DOHH2 (cell line): ENCODE data around the gene TSC22D1.

Experiments used
- H3F3A ChIP-seq: fragments of 200-600 bp; sonication (generic), shearing (Covaris generic); 2 replicates; pipeline ENCODE4 v1.6.0; 2016; ENCODE audit warnings: antibody characterized with exemption, mild to moderate bottlenecking; ENCODE audit not compliant: control insufficient read depth, insufficient read depth
- H3K27ac ChIP-seq: fragments of 200-600 bp; sonication (generic); 2 replicates; pipeline ENCODE4 v1.5.1; 2014; ENCODE audit warnings: low read depth, mild to moderate bottlenecking, low read length, moderate library complexity
- H3K27me3 ChIP-seq: fragments of 200-600 bp; sonication (generic); 2 replicates; pipeline ENCODE4 v1.6.1; 2014; ENCODE audit warnings: mild to moderate bottlenecking, low read length, mixed read lengths; ENCODE audit not compliant: control insufficient read depth
- H3K36me3 ChIP-seq: fragments of 200-600 bp; sonication (generic); 2 replicates; pipeline ENCODE4 v1.6.1; 2014; ENCODE audit warnings: mild to moderate bottlenecking, low read length, moderate library complexity, mixed read lengths; ENCODE audit not compliant: control insufficient read depth
- H3K4me1 ChIP-seq: fragments of 200-600 bp; sonication (generic); 2 replicates; pipeline ENCODE4 v1.6.1; 2014; ENCODE audit warnings: mild to moderate bottlenecking, low read length, mixed read lengths; ENCODE audit not compliant: control insufficient read depth
- H3K4me2 ChIP-seq: fragments of 200-600 bp; sonication (generic); 2 replicates; pipeline ENCODE4 v1.6.0; 2014; ENCODE audit warnings: mild to moderate bottlenecking, low read length, moderate library complexity
- H3K4me3 ChIP-seq: fragments of 200-600 bp; sonication (generic); 2 replicates; pipeline ENCODE4 v1.5.1; 2014; ENCODE audit warnings: mild to moderate bottlenecking, low read length, mixed read lengths
- H3K79me2 ChIP-seq: fragments of 200-600 bp; sonication (generic); 2 replicates; pipeline ENCODE4 v1.6.1; 2014; ENCODE audit warnings: mild to moderate bottlenecking, low read length, mixed read lengths; ENCODE audit not compliant: control insufficient read depth
- H3K9me2 ChIP-seq: fragments of 200-600 bp; sonication (generic); replicated peaks from 2 replicates; pipeline ENCODE4 v1.6.1; 2014; ENCODE audit warnings: mild to moderate bottlenecking, low read length, mixed read lengths; ENCODE audit not compliant: control insufficient read depth
- H3K9me3 ChIP-seq: fragments of 200-600 bp; sonication (generic); 2 replicates; pipeline ENCODE4 v1.6.1; 2014; ENCODE audit warnings: antibody characterized with exemption, low read length, mixed read lengths; ENCODE audit not compliant: control insufficient read depth, insufficient read depth
- H4K20me1 ChIP-seq: fragments of 200-600 bp; sonication (generic); 2 replicates; pipeline ENCODE4 v1.6.0; 2014; ENCODE audit warnings: low read depth, mild to moderate bottlenecking, antibody characterized with exemption, low read length, moderate library complexity; ENCODE audit not compliant: control insufficient read depth, insufficient read depth
- EZH2phosphoT487 ChIP-seq: fragments of 200-600 bp; sonication (generic); IDR thresholded peaks from 2 replicates; pipeline ENCODE4 v1.6.1; 2017; ENCODE audit warnings: borderline replicate concordance, mild to moderate bottlenecking, antibody characterized with exemption, low read length, moderate library complexity, mixed read lengths
- TF ChIP-seq, protein P1 (sequence below): fragments of 200-600 bp; sonication (generic); IDR thresholded peaks from one replicate; pipeline ENCODE4 v1.5.1; 2014; ENCODE audit warnings: antibody characterized with exemption, mild to moderate bottlenecking, low read depth, low read length; ENCODE audit not compliant: poor library complexity, severe bottlenecking

TSC22D1 gene

DNA sequence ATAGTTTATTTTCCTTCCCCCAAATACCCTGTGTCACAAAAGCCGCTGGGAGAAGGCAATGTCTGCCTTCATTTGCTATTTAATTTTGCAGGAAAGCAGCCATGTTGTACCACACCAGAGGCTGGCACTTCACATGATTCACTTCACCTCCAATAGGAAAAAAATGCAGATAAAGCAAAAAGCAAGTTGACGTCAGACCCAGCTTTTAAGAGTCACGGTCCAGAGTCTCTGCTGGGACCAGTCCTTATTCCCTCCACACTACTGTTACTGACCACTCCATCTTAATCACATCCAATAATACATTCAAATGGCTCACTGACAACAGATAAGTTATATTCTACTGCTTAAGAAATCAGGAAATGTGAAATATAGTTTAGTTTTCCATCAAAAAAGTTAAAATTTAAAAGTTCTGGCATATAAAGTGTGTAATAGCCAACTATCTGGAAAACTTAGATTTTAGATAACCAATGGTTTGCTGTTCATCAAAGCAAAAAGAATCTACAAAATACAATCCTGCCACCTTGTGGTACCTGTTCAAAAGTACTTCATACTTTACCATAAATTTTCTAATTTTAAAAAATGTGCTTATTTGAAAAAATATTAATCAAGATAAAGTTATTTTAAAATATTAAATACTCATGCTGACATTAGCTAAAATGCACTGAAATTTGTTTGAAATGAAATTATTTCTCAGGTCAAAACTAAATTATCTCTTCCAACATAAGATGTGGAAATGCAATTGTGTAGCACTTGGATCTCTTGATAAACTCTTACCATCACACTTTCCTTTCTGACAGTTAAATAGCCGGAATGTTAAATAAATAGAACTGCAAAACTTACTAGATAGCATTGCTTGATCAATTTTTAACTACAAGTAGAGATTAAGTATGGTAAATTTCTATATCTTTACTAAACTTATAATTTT is 105.2 kb downstream of the TSC22D1 start:
- Histone ChIP-seq H3K27ac (no peak overlapping the region), H3K4me2 (no peak overlapping the region), H3K4me1 (no peaks in the 10 kb centered on the region), H3K4me3 (no peak overlapping the region), H3F3A (0 out of 2 replicates have a peak, but pooled peaks cover 2% of the 10 kb centered on the region), H4K20me1 (no peaks in the 10 kb centered on the region), H3K9me3 (no peaks in the 10 kb centered on the region), H3K79me2 (no peaks in the 10 kb centered on the region), H3K9me2 (no peaks in the 10 kb centered on the region), H3K36me3 (no peaks in the 10 kb centered on the region), H3K27me3 (no peaks in the 10 kb centered on the region)
- TF ChIP-seq, protein P1, sequence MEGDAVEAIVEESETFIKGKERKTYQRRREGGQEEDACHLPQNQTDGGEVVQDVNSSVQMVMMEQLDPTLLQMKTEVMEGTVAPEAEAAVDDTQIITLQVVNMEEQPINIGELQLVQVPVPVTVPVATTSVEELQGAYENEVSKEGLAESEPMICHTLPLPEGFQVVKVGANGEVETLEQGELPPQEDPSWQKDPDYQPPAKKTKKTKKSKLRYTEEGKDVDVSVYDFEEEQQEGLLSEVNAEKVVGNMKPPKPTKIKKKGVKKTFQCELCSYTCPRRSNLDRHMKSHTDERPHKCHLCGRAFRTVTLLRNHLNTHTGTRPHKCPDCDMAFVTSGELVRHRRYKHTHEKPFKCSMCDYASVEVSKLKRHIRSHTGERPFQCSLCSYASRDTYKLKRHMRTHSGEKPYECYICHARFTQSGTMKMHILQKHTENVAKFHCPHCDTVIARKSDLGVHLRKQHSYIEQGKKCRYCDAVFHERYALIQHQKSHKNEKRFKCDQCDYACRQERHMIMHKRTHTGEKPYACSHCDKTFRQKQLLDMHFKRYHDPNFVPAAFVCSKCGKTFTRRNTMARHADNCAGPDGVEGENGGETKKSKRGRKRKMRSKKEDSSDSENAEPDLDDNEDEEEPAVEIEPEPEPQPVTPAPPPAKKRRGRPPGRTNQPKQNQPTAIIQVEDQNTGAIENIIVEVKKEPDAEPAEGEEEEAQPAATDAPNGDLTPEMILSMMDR: peak; percentile 12
- TF ChIP-seq EZH2phosphoT487: no peak

DNA sequence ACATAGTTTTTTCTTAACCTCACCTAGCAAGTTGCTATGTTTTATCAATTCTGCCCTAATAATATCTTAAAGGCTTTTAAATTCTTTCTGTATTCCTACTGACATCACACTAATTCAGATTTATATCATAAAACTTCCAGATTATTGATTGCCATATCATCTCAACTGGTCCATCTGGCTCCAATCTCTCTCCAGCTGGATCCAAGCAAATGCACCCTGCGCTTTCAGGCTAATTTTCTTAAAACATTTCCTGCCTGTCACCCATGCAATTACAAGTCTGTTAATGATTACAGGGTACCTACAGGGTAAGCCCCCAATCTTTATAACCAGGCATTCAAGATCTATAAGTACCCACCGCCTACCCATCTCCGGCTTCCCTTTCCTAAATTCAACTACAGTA is 107.3 kb downstream of the TSC22D1 start:
- Histone ChIP-seq H3K9me3 (no peaks in the 10 kb centered on the region), H3K27ac (no peak overlapping the region), H3K4me3 (no peak overlapping the region), H3K79me2 (no peaks in the 10 kb centered on the region), H3K27me3 (no peaks in the 10 kb centered on the region), H3K9me2 (no peaks in the 10 kb centered on the region), H3K4me2 (no peak overlapping the region), H3K4me1 (no peaks in the 10 kb centered on the region), H3K36me3 (no peaks in the 10 kb centered on the region), H3F3A (0 out of 2 replicates have a peak, but pooled peaks cover 2% of the 10 kb centered on the region), H4K20me1 (no peaks in the 10 kb centered on the region)
- TF ChIP-seq, protein P1: no peak
- TF ChIP-seq EZH2phosphoT487: no peak

DNA sequence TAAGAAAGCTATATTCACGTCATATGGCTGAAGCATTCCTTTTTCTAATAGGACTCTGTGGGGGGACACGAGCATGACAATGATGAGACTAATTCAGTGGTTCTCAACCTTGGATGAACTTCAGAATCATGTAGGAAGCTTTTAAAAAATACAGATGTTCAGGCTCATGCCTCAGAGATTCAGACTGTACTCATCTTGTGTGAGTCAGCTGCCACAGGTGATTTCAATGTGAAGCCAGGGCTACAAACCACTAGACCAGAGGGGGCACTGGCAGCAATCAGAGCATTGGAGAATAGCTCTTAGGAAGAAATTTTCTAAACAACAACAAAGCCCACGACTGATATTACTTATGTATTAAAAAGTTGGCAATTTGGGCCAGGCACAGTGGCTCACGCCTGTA is 110.8 kb downstream of the TSC22D1 start:
- H3K4me2 ChIP-seq: no peak overlapping the region
- H3K9me2 ChIP-seq: no peaks in the 10 kb centered on the region
- no peaks in the 10 kb centered on the region for H3K79me2 ChIP-seq
- no peak overlapping the region for H3K27ac ChIP-seq
- H3K4me3 ChIP-seq: no peak overlapping the region
- no peaks in the 10 kb centered on the region for H3F3A ChIP-seq
- TF ChIP-seq, protein P1: no peak
- no peak for TF ChIP-seq EZH2phosphoT487
- no peaks in the 10 kb centered on the region for H3K27me3 ChIP-seq
- H3K36me3 ChIP-seq: no peaks in the 10 kb centered on the region
- no peaks in the 10 kb centered on the region for H3K9me3 ChIP-seq
- no peaks in the 10 kb centered on the region for H4K20me1 ChIP-seq
- no peaks in the 10 kb centered on the region for H3K4me1 ChIP-seq
